K562 (cell line): ENCODE results near the gene FBXW10.
"Not testable (repeated sequence)": the region's sequence is repeated elsewhere in the genome, so short reads cannot be mapped to it uniquely, and the experiment has no call there.

Experiments
- CTCF ChIP-seq, 3 experiments: IDR thresholded peaks in 2 of 3; conservative IDR thresholded peaks in 1 of 3; 2 replicates each; pipeline ENCODE4 v1.5.1; 2011 to 2012; ENCODE audit warnings: low read length in 3 of 3, mild to moderate bottlenecking in 3 of 3, control low read depth in 2 of 3, improper control_type of control experiment in 1 of 3, inconsistent platforms in 1 of 3, low read depth in 1 of 3, mixed read lengths in 1 of 3, moderate library complexity in 1 of 3; ENCODE audit not compliant: insufficient read depth in 2 of 3
- MAX ChIP-seq: sonication (generic); formaldehyde crosslinking; IDR thresholded peaks from 2 replicates; pipeline ENCODE4 v1.9.0; 2022; ENCODE audit warnings: mild to moderate bottlenecking, missing genetic modification reagents
- POLR2AphosphoS5 ChIP-seq: IDR thresholded peaks from 2 replicates; pipeline ENCODE4 v1.6.1; 2011; ENCODE audit warnings: mild to moderate bottlenecking, low read depth, low read length, moderate library complexity; ENCODE audit not compliant: control insufficient read depth, insufficient read depth
- ZNF174 ChIP-seq: fragments of 250-450 bp; sonication (Bioruptor Pico); IDR thresholded peaks from 2 replicates; pipeline ENCODE4 v1.4.0; 2020; ENCODE audit warnings: mild to moderate bottlenecking

- not testable (repeated sequence) for TF ChIP-seq CTCF (IDR thresholded peaks at IDR 0.05 in 2 of 3, conservative IDR thresholded peaks at IDR 0.05 in 1 of 3; ENCODE audit: insufficient read depth in 2 of 3, low read depth in 1 of 3, low read length in 3 of 3); MAX (CRISPR knock-in tag); ZNF174 (CRISPR knock-in tag); POLR2AphosphoS5
These were observed 14.5 kb downstream of the FBXW10 start for GRCh38 chr17:18758344-18758743.
